ENCODE data around the gene ACSM6. TPM values are rescaled to one million over a fixed set of nuclear protein-coding genes. Genes with fewer than 3 reads are reported as not detected.

The ACSM6 gene
- total RNA-seq, 1 donor from 2014 or later = not detected

Small RNAs within 50 kb of the gene (small RNA-seq; reads per million reads assigned to genes)
- not detected for gene AL157834.3 (ENCODE audit: low replicate concordance)

Other genes starting within 250 kb of the ACSM6 start
- 0.74 TPM for gene CYP2C8, start 124.7 kb upstream of the ACSM6 start, total RNA-seq
- 2.0 TPM for gene PDLIM1, start 96.8 kb downstream of the ACSM6 start, total RNA-seq